Adrenal gland (tissue), 12 donors: Measurements from ENCODE around the gene OBSL1. TPM values are rescaled to one million over a fixed set of nuclear protein-coding genes. Genes with fewer than 3 reads are reported as not detected.

Source experiments
- DNase-seq, 7 donors: peaks; one replicate each; pipeline ENCODE4 v3.0.0-alpha.2; 2019 to 2020
- H3K27ac ChIP-seq, 5 donors: fragments of 200-600 bp; sonication (generic) in 4 of 5; 1 replicate in 3 of 5; 2 replicates in 2 of 5; pipeline versions ENCODE4 v1.5.1 to v1.8.0; 2016 to 2020; ENCODE audit warnings: mild to moderate bottlenecking in 1 of 5
- H3K27me3 ChIP-seq: fragments of 200-600 bp; 2 replicates; pipeline ENCODE4 v1.8.0; 2021
- H3K36me3 ChIP-seq, 2 donors: fragments of 200-600 bp; replicated peaks in 1 of 2; 1 replicate in 1 of 2; 2 replicates in 1 of 2; pipeline versions ENCODE4 v1.5.1 to v1.8.0; 2018 to 2022
- H3K4me1 ChIP-seq, 2 donors: fragments of 200-600 bp; replicated peaks in 1 of 2; 1 replicate in 1 of 2; 2 replicates in 1 of 2; pipeline versions ENCODE4 v1.5.1 to v1.8.0; 2018 to 2021
- H3K4me3 ChIP-seq, 4 donors: fragments of 200-600 bp; sonication (generic) in 3 of 4; one replicate each; pipeline ENCODE4 v1.5.1; 2016 to 2018
- H3K9me3 ChIP-seq, 3 donors: fragments of 200-600 bp; sonication (generic) in 1 of 3; replicated peaks in 1 of 3; 1 replicate in 2 of 3; 2 replicates in 1 of 3; pipeline versions ENCODE4 v1.5.1 to v1.8.0; 2016 to 2021
- POLR2A ChIP-seq, 2 donors: fragments of 450-650 bp; IDR thresholded peaks; one replicate each; pipeline ENCODE4 v1.6.1; 2017; ENCODE audit warnings: antibody characterized with exemption in 2 of 2, mild to moderate bottlenecking in 2 of 2, moderate library complexity in 1 of 2
- WGBS, 4 donors: extraction: QIAGEN DNeasy Blood & Tissue Kit in 2 of 4; methylation state at CpG; one replicate each; pipeline versions ENCODE4 v1.1.5 to v1.1.7; 2013 to 2017; 5-methylcytosine and 5-hydroxymethylcytosine counted together
- intact Hi-C, 2 donors: fragments of 100-400 bp; cut with DNase I; formaldehyde crosslinking; loops; one replicate each; pipeline versions ENCODE4 v1.14.1 to v1.15.0; 2022 to 2023
- polyA plus RNA-seq, 3 donors: library from polyadenylated mRNA; stranded (reverse); fragments of 200-250 nt in 2 of 3; fragments of 350-450 nt in 1 of 3; fragmentation: Illumina TruSeq in 1 of 3; extraction: RNeasy Lipid Tissue Mini Kit (QIAGEN cat#74804) in 1 of 3; gene quantifications; one replicate each; pipeline ENCODE4 v1.2.3, GENCODE V29; 2013 to 2014
- total RNA-seq, 9 donors: library from RNA; depleted of rRNA in 4 of 9; stranded (reverse); fragments of >200 nt in 4 of 9; fragments of 120-200 nt in 1 of 9; fragmentation: NEBNext Ultra II Directional in 1 of 9; extraction: Animal tissue kit (Norgen Biotek cat#: 25700) in 1 of 9; gene quantifications; one replicate each; pipeline versions ENCODE4 v1.1.0 to v1.2.4, GENCODE V29; 2013 to 2023
- TF ChIP-seq, protein P1 (sequence below), 6 experiments: fragments of 450-650 bp in 4 of 6; fragments of 200-600 bp in 2 of 6; sonication (generic) in 1 of 6; IDR thresholded peaks; 1 replicate in 5 of 6; 2 replicates in 1 of 6; pipeline versions ENCODE4 v1.5.1 to v1.8.0; 2016 to 2021; ENCODE audit warnings: antibody characterized with exemption in 6 of 6, mild to moderate bottlenecking in 2 of 6, moderate library complexity in 1 of 6
- donor health status: healthy with polysubstance abuse.
- donor health status: Bipolar disorder and iron deficiency.
- donor health status: DM: yes; HTN: yes; CAD: no.
- donor health status: DM: no; HTN: no; CAD: no.
- donor health status: DM: no; HTN: no; CAD: no.
- donor health status: DM: yes; HTN: yes; CAD: no.

The OBSL1 gene
- total and polyA plus RNA-seq, 12 donors = 63.9 to 427 (median 181) TPM

DNA sequence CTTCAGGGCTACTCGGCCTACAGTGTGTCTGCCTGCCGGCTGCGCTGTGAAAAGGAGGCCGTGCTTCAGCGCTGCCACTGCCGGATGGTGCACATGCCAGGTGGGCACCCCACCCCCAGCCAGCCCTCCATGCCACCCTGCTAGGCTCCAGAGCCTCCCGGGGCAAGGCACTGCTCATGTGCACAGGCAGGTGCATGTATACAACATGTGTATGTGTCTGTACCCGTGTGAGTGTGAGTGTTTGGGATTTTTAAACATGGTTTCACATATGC is 39.0 kb downstream of the OBSL1 start:
- Histone ChIP-seq H3K27ac (no peak overlapping the region), H3K4me3 (no peak overlapping the region), H3K27me3 (peaks cover 17% of the 10 kb centered on the region), H3K36me3 (no peaks in the 10 kb centered on the region), H3K4me1 (no peaks in the 10 kb centered on the region), H3K9me3 (no peaks in the 10 kb centered on the region)
- intact Hi-C loops = loop anchor here in 1 of 2 donors (2.0 to 5.0 kb wide), 2 partner anchors 60 to 75 kb away; no protein-coding TSS in a partner anchor
- WGBS, 4 donors = 38 to 89% (median 73%) methylated on average over 1 to 8 of the region's 8 CpGs
- TF ChIP-seq POLR2A (IDR thresholded peaks at IDR 0.05) = no peak
- TF ChIP-seq, protein P1, sequence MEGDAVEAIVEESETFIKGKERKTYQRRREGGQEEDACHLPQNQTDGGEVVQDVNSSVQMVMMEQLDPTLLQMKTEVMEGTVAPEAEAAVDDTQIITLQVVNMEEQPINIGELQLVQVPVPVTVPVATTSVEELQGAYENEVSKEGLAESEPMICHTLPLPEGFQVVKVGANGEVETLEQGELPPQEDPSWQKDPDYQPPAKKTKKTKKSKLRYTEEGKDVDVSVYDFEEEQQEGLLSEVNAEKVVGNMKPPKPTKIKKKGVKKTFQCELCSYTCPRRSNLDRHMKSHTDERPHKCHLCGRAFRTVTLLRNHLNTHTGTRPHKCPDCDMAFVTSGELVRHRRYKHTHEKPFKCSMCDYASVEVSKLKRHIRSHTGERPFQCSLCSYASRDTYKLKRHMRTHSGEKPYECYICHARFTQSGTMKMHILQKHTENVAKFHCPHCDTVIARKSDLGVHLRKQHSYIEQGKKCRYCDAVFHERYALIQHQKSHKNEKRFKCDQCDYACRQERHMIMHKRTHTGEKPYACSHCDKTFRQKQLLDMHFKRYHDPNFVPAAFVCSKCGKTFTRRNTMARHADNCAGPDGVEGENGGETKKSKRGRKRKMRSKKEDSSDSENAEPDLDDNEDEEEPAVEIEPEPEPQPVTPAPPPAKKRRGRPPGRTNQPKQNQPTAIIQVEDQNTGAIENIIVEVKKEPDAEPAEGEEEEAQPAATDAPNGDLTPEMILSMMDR (IDR thresholded peaks at IDR 0.05) = no peak
- no peak for DNase-seq

DNA sequence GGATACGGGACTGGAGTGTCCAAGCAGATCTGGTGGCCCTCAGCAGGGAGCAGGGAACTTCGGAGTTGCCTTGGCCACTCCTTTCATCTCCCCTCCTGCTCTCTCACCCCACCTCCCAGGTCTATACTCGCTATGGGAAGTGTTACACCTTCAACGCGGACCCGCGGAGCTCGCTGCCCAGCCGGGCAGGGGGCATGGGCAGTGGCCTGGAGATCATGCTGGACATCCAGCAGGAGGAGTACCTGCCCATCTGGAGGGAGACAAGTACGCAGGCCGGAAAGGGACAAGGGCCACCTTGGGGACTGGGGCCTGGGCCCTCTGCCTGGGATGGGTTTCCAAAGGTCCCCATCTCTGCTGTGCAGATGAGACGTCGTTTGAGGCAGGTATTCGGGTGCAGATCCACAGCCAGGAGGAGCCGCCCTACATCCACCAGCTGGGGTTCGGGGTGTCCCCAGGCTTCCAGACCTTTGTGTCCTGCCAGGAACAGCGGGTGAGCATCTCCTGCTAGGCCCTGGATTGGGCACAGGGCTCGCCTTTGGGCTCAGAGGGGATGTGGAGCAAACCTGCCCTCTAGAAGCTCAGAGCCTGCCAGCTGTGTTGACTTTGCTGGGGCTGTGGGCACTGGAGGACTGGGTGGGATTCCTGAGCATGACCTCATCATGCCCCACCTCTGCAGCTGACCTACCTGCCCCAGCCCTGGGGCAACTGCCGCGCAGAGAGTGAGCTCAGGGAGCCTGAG is 39.5 kb downstream of the OBSL1 start:
- TF ChIP-seq POLR2A (IDR thresholded peaks at IDR 0.05) = no peak
- TF ChIP-seq, protein P1 (IDR thresholded peaks at IDR 0.05) = no peak

DNA sequence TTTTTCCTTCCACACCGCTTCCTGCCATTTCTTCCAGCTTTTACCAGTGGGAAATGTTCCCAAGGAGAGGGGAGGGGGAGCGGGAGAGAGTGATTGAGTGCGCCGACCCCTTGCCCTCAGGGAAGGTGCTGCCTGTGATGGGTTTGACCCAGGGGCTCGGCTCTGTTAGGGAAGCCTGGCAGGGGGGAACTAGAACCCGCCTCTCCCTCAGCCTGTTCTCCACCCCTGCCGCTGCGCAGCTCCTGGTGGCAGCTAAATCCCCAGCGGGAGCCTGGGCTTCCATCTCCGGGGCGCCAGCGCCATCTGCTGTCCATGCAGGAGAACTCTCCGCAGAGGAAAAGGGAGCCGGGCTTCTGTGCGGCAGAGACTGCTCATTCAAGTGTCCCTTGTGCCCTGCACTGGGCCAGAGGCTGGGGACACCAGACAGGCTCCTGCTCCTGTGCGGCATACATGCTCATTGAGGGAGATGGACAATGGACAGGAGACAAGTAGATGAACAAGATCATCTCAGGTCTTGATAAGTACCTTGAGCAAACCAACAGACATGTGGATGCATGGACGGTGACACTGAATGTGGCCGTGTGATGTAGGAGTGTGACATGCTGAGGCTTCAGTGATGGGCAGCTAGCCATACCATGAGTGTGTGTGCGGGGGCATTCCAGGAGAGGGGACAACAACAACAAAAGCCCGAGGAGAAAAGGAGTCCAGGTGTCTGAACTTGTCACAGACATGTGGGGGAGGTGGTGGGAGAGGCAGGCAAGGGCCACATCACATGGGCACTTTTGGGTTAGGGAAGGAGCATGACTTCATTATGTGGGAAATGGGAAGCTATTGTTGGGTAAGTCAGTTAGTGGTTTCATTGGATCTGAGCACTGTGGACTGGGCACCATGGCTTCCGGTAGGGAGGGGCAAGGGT is 41.0 kb downstream of the OBSL1 start:
- TF ChIP-seq, protein P1 (IDR thresholded peaks at IDR 0.05) = peak; percentile 94 to 99 (median 96)
- TF ChIP-seq POLR2A (IDR thresholded peaks at IDR 0.05) = no peak
- peak; percentile 79 to 90 (median 87) for DNase-seq
- H3K27ac ChIP-seq = no peak overlapping the region
- no peak overlapping the region for H3K4me3 ChIP-seq
- no peaks in the 10 kb centered on the region for H3K9me3 ChIP-seq
- 13 to 14% (median 14%) methylated on average over 18 to 21 of the region's 21 CpGs for WGBS, 4 donors
- H3K4me1 ChIP-seq = no peaks in the 10 kb centered on the region
- peaks cover 28% of the 10 kb centered on the region for H3K27me3 ChIP-seq
- H3K36me3 ChIP-seq = no peaks in the 10 kb centered on the region
- intact Hi-C loops = loop anchor here in 1 of 2 donors (2.0 to 5.0 kb wide), 2 partner anchors 73 to 128 kb away; no protein-coding TSS in a partner anchor

More for the DNA sequence above, 39.5 kb downstream of the OBSL1 start:
- H3K4me3 ChIP-seq = no peak overlapping the region
- no peaks in the 10 kb centered on the region for H3K4me1 ChIP-seq
- peaks cover 22% of the 10 kb centered on the region for H3K27me3 ChIP-seq
- no peak for DNase-seq
- intact Hi-C loops = loop anchor here in 1 of 2 donors (2.0 to 5.0 kb wide), 3 partner anchors 59 to 129 kb away; no protein-coding TSS in a partner anchor
- 69 to 74% (median 71%) methylated on average over 13 to 20 of the region's 20 CpGs for WGBS, 4 donors
- H3K9me3 ChIP-seq = no peaks in the 10 kb centered on the region
- no peak overlapping the region for H3K27ac ChIP-seq
- no peaks in the 10 kb centered on the region for H3K36me3 ChIP-seq

DNA sequence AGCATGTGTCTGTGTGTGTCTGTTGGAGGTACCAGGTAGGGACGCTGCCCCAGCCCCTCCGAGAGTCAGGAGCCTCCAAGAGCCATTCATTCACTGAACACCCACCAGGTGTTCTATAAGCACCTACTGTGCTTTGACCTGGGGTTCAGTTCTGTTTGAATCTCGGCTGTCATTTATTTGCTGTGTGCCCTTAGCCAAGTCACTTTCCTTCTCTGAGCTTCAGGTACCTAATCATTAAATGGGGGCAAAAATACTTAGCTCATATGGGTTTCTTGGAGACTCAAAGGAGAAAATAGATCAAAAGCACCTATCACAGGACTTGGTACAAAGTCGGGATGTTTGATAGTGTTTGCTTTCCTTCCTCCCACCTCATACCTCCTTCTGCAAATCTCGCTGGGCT is 43.9 kb downstream of the OBSL1 start:
- 44 to 61% (median 50%) methylated on average over 3 to 5 of the region's 5 CpGs for WGBS, 4 donors
- Histone ChIP-seq H3K4me1 (peaks cover 0 to 9% of the 10 kb centered on the region in 2 donors), H3K27ac (peak overlapping the region in 1 of 5 donors; percentile 66), H3K27me3 (peaks cover 56% of the 10 kb centered on the region), H3K9me3 (no peaks in the 10 kb centered on the region), H3K4me3 (no peak overlapping the region), H3K36me3 (no peaks in the 10 kb centered on the region)
- no peak for DNase-seq
- no peak for TF ChIP-seq POLR2A (IDR thresholded peaks at IDR 0.05)
- TF ChIP-seq, protein P1 (IDR thresholded peaks at IDR 0.05) = no peak
- intact Hi-C loops = loop anchor here (5.0 kb wide), 3 partner anchors 35 to 125 kb away; no protein-coding TSS in a partner anchor
